EL (cell line): Measurements from ENCODE around the gene ARHGDIG.

Source experiments
- DNase-seq: peaks from one replicate; pipeline ENCODE4 v3.0.0-alpha.2; 2016

Gene ARHGDIG

DNA sequence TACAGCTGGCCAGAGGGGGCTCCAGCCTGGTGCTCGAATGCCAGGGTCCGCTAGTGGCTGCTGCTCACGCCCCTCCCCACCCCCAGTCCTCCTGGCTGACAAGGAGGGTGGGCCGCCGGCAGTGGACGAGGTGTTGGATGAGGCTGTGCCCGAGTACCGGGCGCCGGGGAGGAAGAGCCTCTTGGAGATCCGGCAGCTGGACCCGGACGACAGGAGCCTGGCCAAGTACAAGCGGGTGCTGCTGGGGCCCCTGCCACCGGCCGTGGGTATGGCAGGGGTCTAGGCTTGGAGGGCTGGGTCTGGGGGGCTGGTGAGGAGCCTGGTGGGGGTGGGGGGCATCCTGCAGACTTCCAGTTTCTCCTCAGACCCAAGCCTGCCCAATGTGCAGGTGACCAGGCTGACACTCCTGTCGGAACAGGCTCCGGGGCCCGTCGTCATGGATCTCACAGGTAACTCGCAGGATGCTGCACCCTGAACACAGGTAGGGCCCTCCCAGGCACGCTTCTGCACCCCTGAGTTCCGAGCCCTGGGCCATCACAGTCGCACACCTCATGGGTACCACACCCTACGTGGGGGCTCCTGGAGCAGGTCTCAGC, 1.4 kb downstream of the ARHGDIG start:
- no peak for DNase-seq

DNA sequence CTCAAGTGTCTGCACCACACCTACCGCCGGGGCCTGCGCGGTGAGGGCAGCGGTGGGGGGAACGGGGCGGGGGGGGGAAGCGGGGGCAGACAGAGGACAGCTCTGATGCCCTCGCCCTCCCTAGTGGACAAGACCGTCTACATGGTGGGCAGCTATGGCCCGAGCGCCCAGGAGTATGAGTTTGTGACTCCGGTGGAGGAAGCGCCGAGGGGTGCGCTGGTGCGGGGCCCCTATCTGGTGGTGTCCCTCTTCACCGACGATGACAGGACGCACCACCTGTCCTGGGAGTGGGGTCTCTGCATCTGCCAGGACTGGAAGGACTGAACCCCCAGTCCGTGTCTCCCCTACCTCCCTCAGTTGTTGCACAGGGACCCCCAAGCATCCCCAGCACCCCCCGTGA, 2.1 kb downstream of the ARHGDIG start:
- no peak for DNase-seq

DNA sequence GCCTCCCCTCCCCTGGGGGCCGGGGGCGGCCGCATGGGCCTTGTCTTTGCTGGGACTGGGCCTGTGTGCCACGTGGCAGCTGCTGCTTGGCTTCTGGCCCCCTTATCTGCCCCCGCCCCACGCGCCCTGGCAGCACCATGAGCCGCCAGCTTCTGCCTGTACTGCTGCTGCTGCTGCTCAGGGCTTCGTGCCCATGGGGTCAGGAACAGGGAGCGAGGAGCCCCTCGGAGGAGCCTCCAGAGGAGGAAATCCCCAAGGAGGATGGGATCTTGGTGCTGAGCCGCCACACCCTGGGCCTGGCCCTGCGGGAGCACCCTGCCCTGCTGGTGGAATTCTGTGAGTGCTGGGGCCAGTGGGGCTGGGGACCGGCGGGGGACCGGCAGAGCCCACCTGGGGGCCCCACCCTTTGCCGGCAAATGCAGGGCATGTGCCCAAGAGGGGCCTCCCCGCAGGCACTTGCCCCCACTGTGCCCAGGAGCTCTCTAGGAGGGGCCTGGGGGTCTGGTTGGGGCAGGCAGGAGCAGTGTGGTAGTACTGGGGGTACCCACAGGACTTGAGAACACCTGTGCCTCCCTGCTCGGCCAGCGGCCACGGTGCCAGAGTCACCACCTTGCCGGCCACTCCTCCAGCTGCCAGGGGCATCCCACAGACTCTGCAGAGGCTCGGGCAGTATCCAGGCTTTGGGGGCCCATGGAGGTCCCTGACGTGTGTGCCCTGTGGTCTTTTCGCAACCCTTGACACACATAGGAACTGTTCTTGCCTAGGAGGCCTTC, 2.8 kb downstream of the ARHGDIG start, which contains the start of gene PDIA2:
Gene PDIA2, plus strand, starts transcription at position 132 of the 773 bp plus-strand sequence. Its CDS starts 6 bp downstream, at position 138.
- DNase-seq: no peak

DNA sequence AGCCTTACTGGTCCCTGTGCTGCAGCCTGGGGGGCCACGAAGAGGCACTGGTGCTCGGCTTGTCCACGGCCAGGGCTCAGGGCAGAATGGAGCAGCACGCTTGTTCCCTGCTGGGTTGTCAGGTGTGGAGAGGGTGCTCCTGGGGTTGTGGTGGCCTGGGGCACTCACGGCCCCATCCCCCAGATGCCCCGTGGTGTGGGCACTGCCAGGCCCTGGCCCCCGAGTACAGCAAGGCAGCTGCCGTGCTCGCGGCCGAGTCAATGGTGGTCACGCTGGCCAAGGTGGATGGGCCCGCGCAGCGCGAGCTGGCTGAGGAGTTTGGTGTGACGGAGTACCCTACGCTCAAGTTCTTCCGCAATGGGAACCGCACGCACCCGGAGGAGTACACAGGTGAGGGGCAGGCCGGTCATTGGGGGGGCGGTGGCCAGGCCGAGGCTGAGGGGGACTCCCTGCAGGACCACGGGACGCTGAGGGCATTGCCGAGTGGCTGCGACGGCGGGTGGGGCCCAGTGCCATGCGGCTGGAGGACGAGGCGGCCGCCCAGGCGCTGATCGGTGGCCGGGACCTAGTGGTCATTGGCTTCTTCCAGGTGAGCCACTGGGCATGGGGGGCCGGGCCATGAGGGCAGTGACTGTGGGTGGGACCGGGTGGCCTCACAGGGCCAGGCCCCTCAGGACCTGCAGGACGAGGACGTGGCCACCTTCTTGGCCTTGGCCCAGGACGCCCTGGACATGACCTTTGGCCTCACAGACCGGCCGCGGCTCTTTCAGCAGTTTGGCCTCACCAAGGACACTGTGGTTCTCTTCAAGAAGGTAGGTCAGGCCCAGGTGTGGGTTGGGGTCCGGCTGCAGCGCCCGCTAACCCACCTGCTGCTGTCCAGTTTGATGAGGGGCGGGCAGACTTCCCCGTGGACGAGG, 4.1 kb downstream of the ARHGDIG start:
- DNase-seq: no peak

DNA sequence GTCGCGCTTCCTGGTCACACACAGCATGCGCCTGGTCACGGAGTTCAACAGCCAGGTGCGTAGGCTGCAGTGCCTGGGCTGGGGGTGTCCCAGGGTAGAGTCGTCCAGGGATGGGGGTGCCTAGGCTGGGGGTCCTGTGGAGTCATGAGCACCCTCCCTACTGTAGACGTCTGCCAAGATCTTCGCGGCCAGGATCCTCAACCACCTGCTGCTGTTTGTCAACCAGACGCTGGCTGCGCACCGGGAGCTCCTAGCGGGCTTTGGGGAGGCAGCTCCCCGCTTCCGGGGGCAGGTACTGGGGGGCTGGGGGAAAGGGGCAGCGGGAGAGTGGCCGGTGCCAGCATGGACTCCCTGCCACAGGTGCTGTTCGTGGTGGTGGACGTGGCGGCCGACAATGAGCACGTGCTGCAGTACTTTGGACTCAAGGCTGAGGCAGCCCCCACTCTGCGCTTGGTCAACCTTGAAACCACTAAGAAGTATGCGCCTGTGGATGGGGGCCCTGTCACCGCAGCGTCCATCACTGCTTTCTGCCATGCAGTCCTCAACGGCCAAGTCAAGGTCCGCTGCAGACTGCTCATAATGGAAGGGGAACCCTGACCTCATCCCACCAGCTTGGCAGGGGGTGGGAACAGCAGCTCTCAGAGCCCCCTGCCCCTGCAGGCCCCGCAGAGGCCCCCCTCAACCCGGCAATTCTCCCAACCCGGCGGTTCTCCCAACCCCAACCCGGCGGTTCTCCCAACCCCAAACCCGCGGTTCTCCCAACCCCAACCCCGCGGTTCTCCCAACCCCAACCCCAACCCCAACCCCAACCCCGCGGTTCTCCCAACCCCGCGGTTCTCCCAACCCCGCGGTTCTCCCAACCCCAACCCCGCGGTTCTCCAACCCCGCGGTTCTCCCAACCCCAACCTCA, 5.0 kb downstream of the ARHGDIG start:
- DNase-seq: no peak

DNA sequence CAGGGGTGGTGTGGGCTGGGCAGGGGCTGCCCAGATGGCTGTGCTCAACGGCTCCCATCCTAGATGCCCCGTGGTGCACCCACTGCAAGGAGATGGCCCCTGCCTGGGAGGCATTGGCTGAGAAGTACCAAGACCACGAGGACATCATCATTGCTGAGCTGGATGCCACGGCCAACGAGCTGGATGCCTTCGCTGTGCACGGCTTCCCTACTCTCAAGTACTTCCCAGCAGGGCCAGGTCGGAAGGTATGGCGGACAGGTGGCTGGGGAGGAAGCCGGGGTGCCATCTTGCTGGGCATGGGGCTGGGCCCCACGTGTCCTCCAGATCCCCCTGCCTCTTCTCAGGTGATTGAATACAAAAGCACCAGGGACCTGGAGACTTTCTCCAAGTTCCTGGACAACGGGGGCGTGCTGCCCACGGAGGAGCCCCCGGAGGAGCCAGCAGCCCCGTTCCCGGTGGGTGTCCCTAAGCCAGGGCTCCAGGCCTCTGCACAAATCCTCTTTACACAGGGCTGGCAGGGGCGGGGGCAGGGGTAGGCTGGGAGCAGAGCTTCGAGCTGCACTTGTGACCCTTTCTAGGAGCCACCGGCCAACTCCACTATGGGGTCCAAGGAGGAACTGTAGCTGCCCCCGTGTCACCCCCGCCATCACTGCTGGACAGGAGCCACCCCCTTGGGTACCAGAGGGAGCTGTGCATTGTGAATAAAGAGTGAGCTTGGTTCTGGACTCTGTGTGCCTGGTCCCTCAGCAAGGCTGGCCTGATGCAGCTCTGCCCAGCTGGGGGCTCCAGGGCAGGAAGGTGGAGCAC, 6.3 kb downstream of the ARHGDIG start:
- no peak for DNase-seq

DNA sequence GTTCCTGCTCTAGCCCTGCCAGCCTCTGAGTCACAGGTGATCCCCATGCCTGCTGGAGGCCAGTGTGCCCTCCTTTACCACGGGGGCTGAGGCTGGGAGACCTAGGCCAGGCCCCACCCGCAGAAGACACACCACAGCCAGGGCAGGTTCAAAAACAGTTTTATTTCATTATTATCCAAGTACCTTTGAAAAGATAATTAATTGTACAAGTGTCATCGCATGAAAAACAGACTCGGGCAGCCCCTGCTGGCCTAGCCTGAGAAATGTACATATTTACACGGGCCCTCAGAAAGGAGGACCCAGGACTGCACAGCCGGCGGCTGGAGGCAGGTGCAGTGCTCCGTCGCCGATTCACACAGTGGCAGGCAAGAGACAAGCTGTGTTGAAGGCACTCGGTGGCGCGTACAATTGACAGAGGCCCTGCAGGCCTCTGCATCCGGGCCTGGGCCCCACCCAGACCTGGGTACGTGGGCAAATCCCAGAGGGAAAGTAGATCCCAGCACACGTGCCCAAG, 7.0 kb downstream of the ARHGDIG start:
- DNase-seq: no peak

DNA sequence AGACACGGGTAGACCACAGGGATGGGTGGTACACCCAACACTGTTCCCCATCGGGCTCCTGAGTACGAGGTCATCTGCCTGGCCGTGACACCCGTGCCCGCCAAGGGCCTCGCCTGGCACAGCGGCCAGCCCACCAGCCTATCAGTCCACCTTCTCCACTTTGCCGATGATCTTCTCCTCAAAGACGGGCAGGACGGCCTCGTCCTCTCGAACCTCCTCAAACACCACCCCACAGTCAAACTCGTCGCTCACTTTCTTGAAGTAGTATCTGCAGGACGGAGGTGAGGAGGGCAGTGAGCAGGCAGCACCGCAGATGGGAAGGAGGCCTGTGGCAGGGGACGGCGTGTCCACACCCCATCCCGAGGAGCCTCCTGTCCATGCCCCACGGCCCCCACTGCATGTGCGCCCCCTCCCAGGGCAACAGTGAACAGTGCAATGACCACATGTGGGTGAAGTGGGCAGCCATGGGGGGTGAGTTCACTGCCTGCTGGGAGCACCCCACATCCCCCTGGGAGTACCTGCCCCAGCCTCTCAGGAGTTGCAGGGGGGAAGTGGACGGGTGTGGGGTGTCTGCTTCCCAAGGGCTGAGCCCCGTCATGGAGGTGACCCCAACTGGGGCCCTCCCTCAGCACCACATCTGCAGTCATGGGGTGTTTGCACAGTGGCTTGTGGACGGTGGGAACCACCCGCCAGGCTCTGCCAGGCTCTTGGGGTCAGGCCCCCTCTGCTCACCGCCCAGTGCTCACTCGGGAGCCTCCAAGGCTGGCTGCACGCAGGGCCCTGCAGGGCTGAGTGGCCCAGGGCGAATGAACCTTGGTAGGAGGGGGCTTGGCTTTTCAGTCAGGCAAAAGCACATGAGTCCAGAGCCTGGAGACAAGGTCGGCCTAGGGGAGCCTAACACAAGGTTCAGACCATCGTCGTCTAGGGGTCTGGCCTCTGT, 7.9 kb downstream of the ARHGDIG start:
- DNase-seq: no peak

DNA sequence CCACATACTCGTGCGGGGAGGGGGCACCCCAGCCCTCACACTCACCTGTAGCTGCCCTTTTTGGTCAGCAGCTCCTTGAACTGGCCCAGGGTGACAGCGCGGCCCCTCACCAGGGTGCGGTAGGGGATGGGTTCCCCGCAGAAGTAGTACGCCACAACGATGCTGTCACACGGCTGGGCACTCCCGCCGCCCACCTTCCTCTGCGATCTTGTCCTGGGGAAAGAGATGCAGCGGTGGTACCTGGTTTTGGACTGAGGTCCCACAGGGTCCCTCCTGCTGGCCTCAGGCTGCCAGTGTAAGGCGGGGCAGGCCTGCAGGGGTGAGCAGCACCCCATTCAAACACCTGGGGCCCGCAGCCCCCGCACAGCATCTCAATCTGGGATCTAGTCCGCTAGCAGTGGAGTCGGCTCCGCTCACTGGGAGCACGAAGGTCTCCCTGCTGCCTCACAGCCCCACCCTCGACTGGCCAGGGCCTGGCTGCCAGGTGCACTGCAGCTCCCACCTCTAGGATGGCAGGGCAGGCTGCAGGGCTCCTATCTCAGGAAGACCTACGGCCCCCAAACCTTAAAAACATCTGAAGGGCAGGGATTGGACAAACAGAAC, 9.1 kb downstream of the ARHGDIG start:
- DNase-seq: no peak

DNA sequence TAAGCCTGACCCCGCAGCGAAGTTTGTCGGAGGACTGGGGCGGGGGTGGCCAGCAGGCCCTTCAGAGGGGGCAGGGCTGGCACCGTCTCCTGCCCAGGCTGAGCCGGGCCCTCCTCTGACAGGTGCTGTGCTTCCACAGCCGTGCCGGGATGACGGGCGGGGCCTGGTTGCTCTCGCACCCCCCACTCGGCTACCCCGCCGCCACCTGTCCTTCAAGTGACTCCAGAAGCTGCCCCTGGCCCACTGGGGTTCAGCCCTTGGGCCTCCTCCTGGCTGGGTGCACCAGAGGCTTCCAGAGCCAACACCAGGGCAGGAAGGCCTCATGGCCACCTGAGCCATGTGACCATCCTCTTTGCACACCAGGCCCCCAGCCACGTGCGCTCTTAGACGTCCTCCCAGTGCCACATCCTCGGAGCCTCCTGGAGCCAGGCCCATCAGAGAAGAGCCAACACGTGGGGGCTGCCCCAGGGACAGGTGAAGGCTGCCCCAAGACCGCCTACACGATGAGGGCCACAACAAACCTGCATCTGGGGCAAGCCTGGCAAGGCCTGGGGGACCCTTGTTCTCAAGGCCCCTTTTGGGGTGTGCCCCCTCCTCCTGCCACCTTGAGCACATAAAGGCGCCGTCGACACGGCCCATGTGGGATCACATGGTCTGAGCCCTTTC, 9.8 kb downstream of the ARHGDIG start:
- no peak for DNase-seq

DNA sequence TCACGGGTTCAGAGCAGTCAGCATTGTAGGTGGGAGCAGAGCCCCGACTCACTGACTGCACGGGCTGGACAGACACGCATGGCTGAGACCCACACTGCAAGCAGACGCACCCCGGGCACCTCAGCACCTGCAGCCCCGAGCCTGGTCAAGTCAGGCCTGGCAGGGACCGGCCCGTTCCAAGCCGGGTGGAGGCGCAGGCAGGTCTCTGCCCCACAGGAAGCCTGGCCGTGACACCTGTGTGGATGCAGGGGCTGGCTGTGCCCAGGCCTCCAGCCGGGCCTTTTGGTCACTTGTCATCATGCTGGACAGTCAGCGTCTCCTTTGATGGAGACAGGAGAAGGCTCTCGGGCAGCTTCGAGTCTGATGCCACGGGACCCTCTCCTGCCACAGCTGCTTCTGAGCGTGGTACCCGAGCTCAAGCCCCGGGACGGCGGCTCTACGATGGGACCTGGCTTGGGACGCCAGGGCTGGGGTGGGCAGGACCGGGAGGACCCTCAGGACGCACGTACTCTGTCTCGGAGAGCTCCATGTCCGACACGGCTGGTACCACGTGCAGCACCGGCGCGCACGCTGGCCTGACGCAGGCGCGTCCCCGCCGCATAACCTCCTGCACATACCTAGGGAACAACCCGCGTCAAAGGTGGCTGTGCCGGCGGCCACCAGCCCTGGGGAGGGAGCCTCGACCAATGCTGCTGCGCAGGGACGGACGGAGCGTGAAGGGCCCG, 10.5 kb downstream of the ARHGDIG start:
- DNase-seq: no peak

DNA sequence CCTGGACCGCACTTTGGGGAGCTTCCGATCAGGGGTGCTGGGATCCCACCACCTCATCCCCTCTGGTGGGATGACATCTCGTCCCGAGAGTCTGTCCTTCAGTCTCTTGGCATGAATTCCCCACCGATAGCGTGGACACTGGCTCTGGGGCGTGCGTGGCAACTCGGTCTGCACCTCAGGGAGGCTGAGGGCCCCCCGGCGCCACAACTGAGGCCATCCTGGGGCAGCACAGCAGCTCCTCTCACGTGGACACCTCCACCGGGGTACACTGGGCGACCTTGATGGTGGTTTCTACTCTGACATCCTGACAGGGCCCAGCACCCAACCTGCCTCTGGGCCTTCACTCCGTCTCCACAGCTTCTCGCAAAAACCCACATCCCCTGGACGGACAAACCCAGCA, 11.1 kb downstream of the ARHGDIG start:
- DNase-seq: no peak

DNA sequence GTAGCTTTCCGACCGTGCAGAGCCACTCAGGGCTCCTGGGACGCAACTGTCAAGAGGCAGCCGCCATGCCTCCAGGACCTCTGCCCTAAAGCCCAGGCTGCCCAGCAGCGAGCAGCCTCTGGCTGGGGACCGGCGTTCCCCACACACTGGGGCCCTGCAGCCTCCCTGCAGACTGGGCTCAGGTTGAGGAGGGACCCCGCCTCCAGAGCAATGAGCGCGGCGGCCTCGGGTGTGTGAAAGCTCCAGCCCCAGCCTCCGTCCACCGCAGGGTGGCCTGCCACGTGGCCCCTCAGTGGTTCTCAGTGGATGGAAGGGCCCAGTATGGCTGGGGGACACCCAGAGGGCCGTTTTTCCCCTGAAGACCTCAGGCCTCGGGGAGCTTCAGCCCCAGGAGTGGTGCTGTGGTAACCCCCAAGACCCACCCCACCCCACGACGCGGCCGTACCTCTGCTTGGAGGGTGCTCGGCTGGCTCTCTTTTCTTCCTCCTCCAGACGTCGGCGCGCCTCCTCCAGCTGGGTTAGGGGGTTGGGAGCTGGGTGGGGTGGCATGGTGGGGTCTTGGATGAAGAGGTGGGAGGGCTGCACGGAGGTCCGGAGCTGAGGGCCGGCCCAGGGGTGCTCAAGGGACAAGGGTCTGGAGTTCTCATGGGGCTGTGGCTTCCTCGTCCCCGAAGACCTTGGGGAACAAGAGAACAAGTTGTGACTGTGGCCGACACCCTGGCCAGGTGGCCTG, 12.8 kb downstream of the ARHGDIG start:
- DNase-seq: no peak

DNA sequence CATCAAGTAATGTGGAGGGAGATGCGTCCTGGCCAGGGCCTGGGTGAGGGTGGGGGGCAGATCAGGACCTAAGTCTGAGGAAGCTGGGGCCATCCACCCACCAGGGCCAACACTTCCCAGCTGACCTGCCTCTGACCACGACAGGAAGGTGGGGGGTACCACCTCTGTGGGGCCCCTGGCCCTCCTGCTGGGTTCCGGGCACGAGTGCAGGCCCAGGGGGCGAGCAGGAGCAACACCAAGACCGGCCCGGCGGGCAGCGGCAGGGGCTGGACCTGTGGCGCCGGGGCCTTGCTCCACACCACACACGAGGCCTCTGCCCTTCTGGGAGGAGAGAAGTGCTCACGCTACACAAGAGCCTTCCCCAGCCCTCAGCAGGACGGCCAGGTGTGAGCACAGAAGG, 15.9 kb downstream of the ARHGDIG start:
- DNase-seq: no peak

DNA sequence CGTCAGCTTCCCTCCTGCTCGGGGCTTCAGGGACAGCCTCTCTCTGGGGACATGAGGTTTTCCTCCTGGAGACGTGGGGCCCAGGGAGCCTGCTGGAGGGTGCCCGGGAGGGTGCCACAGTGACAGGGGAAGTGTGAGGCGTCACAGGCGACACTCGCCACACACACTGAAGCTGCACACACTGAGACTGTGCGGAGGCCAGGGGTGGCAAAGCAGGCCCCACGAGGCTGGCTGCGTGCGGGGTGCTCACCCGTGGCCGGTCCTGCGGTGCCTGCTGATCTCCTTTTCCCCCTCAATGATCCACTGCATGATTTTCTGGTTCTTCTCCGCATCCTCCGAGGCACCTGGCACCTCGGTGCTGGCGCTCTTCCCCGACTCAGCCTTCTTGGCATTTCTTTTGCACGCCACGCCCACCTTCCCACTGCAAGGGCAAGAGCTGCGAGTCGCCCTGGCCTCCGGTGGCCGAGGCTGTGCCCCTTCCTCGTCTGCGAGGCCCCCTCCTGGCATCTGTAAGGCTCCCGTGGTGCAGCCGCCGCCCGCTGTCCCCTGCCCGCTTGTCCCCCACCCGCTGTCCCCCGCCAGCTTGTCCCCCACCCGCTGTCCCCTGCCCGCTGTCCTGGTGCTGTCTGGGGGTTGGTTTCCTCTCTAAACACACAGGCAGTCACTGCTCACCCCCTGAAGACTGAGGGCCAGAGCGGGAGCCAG, 16.6 kb downstream of the ARHGDIG start:
- no peak for DNase-seq

DNA sequence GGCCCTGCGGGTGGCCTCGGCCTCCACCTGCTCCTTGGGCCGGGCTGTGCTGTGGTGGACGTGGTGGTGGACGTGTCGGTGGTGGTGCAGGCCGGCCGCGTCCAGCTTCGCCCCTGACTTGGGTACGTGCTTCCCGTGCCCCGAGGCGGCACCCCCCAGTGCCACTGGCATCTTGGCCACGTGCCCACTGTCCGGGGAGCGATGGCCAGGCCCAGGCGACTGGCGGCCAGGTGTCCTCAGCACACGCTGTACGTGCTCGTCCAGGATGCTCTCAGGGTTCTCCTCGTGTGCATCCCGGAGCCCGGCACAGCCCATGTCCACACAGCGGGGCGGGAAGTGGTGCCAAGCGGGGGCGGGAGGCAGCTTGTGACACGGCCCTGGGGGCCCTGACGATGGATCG, 17.4 kb downstream of the ARHGDIG start:
- DNase-seq: no peak

DNA sequence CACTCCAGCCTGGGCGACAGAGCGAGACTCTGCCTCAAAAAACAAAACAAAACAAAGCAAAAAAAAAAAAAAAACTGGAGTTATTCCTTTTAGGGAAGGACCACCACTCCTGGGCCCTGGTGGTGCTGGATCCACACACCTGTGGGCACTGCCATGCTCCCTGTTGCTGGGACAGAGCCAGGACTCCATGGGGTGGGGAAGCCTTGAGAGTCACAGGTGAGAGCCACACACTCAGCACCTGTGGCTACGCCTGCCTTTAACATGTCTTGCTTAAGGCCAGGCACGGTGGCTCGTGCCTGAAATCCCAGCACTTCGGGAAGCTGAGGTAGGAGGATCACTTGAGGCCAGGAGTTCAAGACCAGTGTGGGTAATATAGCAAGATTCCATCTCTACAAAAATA, 20.8 kb downstream of the ARHGDIG start:
- DNase-seq: no peak
